Measurements from ENCODE around the gene PWP2. TPM values are rescaled to one million over a fixed set of nuclear protein-coding genes. Genes with fewer than 3 reads are reported as not detected.
A peak's percentile ranks its signal among the peaks of the same experiment; 100 is the strongest.
"Not testable (repeated sequence)": the region's sequence is repeated elsewhere in the genome, so short reads cannot be mapped to it uniquely, and the experiment has no call there.

The PWP2 gene
- total RNA-seq = 10 to 100 TPM; 18.6 to 22.5 TPM

DNA sequence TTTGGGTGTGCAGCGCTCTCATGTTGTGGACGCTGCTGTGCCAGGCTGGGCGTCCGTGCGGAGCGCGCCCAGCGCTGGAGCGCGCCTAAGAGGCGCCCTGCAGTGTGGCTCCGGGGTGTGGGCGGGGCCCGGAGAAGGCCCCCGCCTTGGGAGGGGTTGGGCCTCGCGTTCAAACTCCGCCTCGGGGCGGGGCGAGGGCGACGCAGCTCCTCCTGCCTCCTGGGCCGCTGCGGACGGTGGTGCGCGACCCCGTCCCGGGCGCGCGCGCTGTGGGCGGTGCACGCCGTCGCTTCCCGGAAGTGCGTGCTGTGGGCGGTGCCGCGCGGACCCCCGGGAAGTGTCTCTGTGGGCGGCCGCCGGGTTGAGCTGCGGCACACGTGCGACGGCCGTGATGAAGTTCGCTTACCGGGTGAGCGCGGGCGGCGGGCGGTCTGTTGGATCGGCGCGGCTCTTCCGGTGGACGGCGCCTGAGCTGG, at the start of gene PWP2:
TSS of gene PWP2 (plus strand) at position 374 of the 476 bp plus-strand sequence. CDS start at position 392, 18 bp downstream.
- peak; percentile 50 for DNase-seq
- H3K36me3 Mint-ChIP-seq (ENCODE audit: low read depth); H3K27ac Mint-ChIP-seq; H3K4me1 Mint-ChIP-seq; H3K27me3 Mint-ChIP-seq; POLR2A ChIA-PET; H3K9me3 Mint-ChIP-seq; CTCF ChIA-PET: not testable (repeated sequence)
- H3K4me3 Mint-ChIP-seq = peak within 1 kb of the TSS; percentile 57

DNA sequence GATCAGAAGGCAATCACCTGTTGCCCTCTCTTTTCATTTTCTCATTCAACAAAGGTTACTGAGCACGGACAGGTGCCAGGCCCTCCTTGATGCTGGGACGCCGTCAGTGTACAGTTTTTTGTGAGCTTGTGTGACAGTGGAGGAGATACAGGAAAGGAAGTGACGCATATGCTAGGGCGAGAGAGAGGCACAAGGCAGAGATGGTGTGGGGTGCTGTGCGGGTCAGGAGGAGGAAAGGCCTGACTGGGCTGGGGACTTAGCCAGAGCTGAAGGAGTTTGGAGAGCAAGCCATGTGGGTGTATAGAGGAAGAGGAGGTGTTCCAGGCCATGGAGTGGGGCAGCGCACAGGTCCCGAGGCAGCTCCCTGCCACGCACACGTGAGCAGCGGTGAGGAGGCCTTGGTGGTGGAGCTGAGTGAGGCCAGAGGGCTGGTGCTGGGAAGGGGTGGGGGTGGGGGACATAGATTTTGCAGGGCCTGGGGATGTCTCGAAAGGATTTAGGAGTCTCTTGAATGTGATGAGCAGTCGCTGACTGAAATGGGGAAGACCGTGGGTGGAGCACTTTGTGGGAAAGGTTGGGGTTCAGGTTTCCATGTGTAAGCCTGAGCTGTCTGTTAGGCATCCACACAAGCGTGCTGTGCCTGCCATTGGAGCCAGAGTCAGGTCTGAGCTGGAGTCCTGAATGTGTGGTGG, 49.1 kb upstream of the PWP2 start:
- Mint-ChIP-seq H3K4me3 (peak overlapping the region; percentile 77), H3K27ac (peak overlapping the region; percentile 90), H3K4me1 (peaks cover 45% of the 10 kb centered on the region), H3K27me3 (no peaks in the 10 kb centered on the region), H3K9me3 (no peaks in the 10 kb centered on the region), H3K36me3 (ENCODE audit: low read depth) (peaks cover 57% of the 10 kb centered on the region)
- POLR2A ChIA-PET = interaction anchor here (0.8 to 2.9 kb wide), 9 partner anchors 10 to 47 kb away, joined by 3 to 23 read pairs (median 4); partner anchors contain the start of gene TRAPPC10
- peak; percentile 57 for DNase-seq
- CTCF ChIA-PET = interaction anchor here (1.1 to 1.2 kb wide), 2 partner anchors 36 to 45 kb away, joined by 3 to 4 read pairs; no protein-coding TSS in a partner anchor

DNA sequence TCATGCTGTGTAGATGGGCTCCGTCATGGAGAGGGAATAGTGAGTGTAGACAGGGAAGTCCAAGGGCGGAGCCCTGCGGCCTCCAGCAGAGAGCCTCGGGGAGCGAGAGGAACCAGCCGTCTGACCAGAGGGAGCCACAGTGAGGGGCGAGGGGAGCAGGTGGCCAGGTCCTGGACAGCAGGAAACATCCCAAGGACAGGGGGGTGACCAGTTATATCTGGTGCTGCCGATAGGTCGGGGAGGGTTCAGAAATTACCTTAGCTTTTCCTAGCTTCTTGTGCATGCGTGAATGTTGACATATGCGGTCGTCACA, 48.6 kb upstream of the PWP2 start:
- Mint-ChIP-seq H3K4me3 (peak overlapping the region; percentile 77), H3K9me3 (no peaks in the 10 kb centered on the region), H3K27ac (peak overlapping the region; percentile 90), H3K4me1 (peaks cover 46% of the 10 kb centered on the region), H3K36me3 (ENCODE audit: low read depth) (peaks cover 61% of the 10 kb centered on the region), H3K27me3 (no peaks in the 10 kb centered on the region)
- ChIA-PET CTCF (interaction anchor here (1.2 kb wide), 1 partner anchor 45 kb away, joined by 4 read pairs; no protein-coding TSS in a partner anchor), POLR2A (interaction anchor here (0.8 to 2.9 kb wide), 8 partner anchors 13 to 47 kb away, joined by 3 to 23 read pairs (median 4); partner anchors contain the start of gene TRAPPC10)
- no peak for DNase-seq

DNA sequence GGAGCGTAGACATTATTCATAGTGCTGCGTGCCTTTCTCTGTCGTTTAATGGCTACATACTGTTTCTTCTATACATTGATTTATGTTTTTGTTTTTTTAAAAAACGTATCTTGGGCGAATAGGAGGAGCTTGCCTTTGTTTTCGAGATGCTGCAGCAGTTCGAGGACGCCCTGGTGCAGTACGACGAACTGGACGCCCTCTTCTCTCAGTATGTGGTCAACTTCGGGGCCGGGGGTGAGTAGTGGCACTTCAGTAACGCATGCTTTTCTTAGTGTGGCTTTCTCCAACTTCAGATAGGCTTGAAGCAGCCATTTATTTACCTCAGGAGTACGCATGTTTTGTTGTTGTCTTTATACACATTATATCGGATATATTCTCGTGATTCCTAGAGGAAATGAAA, 48.2 kb upstream of the PWP2 start:
- Mint-ChIP-seq H3K27me3 (no peaks in the 10 kb centered on the region), H3K9me3 (no peaks in the 10 kb centered on the region), H3K4me1 (peaks cover 50% of the 10 kb centered on the region), H3K36me3 (ENCODE audit: low read depth) (peaks cover 61% of the 10 kb centered on the region), H3K4me3 (peak overlapping the region; percentile 77), H3K27ac (no peak overlapping the region)
- POLR2A ChIA-PET = interaction anchor here (1.2 to 2.9 kb wide), 6 partner anchors 12 to 48 kb away, joined by 3 to 23 read pairs (median 4); partner anchors contain the start of gene TRAPPC10
- CTCF ChIA-PET = interaction anchor here (1.2 kb wide), 1 partner anchor 45 kb away, joined by 4 read pairs; no protein-coding TSS in a partner anchor
- DNase-seq = no peak

DNA sequence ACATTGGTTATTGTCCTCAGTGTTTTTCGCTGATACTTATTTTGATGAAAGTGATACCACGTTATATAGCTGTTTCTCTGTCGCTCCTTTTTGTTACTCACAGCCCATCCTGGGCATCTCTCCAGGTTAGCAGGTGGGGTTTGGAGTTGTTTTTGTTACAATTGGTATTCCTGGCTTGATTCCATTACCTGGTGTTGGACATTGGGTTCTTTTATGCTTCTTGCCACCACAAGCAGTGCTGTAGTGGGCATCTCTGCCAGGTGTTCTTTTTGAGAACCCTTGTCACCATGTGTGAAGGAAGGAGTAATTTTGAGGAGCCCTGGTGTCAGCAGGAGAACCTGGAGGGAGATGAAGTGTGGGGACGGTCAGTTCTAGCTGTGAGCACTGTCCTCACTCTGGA, 47.5 kb upstream of the PWP2 start:
- Mint-ChIP-seq H3K36me3 (ENCODE audit: low read depth) (peaks cover 64% of the 10 kb centered on the region), H3K4me3 (no peak overlapping the region), H3K27me3 (no peaks in the 10 kb centered on the region), H3K4me1 (peaks cover 53% of the 10 kb centered on the region), H3K27ac (peak overlapping the region; percentile 12), H3K9me3 (no peaks in the 10 kb centered on the region)
- no peak for DNase-seq
- ChIA-PET POLR2A (interaction anchor here (2.9 kb wide), 1 partner anchor 24 kb away, joined by 23 read pairs; no protein-coding TSS in a partner anchor), CTCF (no interaction called here)

DNA sequence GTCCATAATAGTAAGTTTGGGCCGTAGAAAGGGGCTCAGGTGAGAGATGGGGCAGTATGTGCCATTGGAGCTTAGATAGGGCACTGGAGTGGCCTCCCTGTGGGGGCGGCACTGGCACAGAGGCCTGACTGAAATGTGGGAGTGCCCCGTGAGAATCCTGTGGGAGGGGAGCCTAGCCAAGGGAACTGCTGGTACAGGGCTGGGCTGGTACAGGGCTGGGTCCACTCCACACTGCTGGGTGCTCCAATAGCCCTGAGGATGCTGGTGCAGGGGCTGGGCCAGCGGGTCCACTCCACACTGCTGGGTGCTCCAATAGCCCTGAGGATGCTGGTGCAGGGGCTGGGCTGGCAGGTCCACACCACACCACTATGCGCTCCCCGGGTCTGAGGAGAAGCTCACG, 44.8 kb upstream of the PWP2 start:
- ChIA-PET CTCF (no interaction called here), POLR2A (no interaction called here)
- no peak overlapping the region for H3K4me3 Mint-ChIP-seq
- no peak for DNase-seq
- H3K9me3 Mint-ChIP-seq = no peaks in the 10 kb centered on the region
- H3K27ac Mint-ChIP-seq = no peak overlapping the region
- H3K4me1 Mint-ChIP-seq = peaks cover 65% of the 10 kb centered on the region
- no peaks in the 10 kb centered on the region for H3K27me3 Mint-ChIP-seq
- peaks cover 71% of the 10 kb centered on the region for H3K36me3 Mint-ChIP-seq (ENCODE audit: low read depth)

DNA sequence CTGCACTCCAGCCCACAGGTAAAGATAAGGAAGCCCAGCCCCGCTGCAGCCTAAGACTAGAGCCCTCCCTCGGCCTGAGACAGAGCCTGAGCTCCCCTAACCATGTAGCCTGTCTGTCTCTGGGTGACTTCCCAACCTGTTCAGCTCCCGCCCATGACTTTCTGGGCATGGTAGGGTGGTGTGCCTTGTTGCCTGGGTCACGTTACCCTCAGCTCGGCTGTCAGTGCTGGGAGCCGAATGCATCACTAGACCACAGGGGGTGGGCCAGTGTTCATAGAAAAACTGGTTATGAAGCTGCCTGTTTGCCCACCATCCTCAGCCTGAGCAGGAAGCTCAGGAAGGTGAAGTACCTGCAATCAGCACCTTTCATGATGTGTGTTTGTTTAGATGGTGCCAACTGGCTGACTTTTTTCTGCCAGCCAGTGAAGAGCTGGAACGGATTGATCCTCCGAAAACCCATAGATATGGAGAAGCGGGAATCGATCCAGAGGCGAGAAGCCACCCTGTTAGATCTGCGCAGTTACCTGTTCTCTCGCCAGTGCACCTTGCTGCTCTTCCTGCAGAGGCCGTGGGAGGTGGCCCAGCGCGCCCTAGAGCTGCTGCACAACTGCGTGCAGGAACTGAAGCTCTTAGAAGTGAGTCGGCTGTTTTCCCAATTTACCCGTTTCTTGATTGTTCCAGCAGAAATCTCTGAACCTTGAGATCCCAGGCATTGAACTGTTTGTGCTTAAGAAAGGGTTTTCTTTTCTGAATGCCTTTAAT, 43.9 kb upstream of the PWP2 start:
- Mint-ChIP-seq H3K27ac (peak overlapping the region; percentile 58), H3K9me3 (no peaks in the 10 kb centered on the region), H3K4me3 (no peak overlapping the region), H3K27me3 (no peaks in the 10 kb centered on the region), H3K36me3 (ENCODE audit: low read depth) (peaks cover 71% of the 10 kb centered on the region), H3K4me1 (peaks cover 57% of the 10 kb centered on the region)
- no peak for DNase-seq
- ChIA-PET POLR2A (interaction anchor here (0.8 to 5.5 kb wide), 3 partner anchors 12 to 50 kb away, joined by 4 to 53 read pairs (median 5); no protein-coding TSS in a partner anchor), CTCF (no interaction called here)

DNA sequence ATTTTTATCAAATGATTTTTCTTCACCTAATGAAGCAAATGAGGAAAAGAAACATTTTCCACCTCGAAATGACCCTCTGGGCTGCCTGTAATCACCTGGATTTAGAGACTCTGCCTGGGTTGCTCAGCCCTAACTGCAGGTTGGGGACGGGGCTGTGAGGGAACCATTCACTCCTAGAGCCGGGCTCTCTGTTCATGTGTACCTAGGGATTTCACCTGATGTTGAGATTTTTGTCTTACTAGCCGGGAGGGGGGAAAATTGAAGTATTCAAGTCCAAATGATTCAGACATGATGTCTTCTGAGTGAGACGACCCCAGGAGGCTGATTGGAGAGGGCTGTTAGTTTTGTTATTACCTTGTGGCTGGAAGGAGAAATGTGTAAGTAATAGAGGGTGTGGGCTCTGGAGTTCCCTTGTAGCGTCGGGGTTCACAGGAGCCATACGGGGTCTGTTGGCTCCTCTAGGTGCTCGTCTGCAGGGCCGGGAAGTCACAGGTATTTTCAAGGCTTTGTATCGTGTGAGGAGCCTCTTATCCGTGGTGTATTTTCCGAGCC, 42.3 kb upstream of the PWP2 start:
- Mint-ChIP-seq H3K27ac (peak overlapping the region; percentile 91), H3K9me3 (no peaks in the 10 kb centered on the region), H3K4me3 (peak overlapping the region; percentile 57), H3K36me3 (ENCODE audit: low read depth) (peaks cover 72% of the 10 kb centered on the region), H3K27me3 (no peaks in the 10 kb centered on the region), H3K4me1 (peaks cover 43% of the 10 kb centered on the region)
- no peak for DNase-seq
- ChIA-PET CTCF (interaction anchor here (1.0 to 1.1 kb wide), 2 partner anchors 21 to 51 kb away, joined by 4 read pairs; no protein-coding TSS in a partner anchor), POLR2A (interaction anchor here (1.1 to 5.5 kb wide), 5 partner anchors 9 to 52 kb away, joined by 3 to 53 read pairs (median 8); partner anchors contain the start of gene TRAPPC10)

DNA sequence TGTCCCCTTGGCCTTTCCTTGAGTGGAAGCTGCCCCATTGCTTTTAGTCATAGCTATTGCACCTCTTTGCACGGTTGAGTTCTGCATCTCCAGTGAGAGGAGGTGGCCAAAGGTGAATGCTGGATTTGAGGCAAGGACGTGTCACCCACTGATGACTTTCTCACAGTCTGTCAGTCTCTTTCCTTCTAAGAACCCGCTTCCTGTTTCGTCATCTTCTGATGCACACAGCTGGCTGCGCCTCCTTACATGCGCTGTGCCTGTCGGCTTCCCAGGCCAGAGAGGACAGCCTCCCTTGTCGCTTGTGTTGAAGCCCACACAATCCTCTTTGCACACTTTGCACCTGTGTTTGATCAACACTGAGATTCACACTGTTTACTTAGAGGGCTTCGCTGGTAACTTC, 41.8 kb upstream of the PWP2 start:
- peak overlapping the region; percentile 57 for H3K4me3 Mint-ChIP-seq
- no peaks in the 10 kb centered on the region for H3K27me3 Mint-ChIP-seq

DNA sequence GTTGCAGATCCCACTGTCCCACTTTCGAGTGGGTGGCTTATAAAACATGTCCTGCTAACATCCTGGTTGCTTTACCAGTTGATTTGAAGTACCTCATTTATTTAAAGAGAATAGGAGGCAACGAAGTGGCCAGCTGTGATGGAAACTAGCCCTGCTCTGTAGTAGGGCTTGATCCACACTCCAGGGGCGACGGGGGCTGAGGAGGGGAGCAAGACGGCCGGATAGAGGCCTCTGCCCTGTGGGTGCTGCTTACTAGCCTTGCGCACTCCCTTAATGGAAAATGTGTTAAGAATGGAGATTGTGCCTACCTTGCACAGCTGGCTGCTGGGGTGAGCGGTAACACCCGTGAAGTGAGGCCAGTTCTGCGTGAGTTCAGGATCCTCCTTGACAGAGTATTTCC, 41.1 kb upstream of the PWP2 start:
- POLR2A ChIA-PET = interaction anchor here (1.1 to 5.5 kb wide), 5 partner anchors 8 to 53 kb away, joined by 4 to 53 read pairs (median 8); partner anchors contain the start of gene TRAPPC10
- no peaks in the 10 kb centered on the region for H3K9me3 Mint-ChIP-seq
- DNase-seq = no peak
- peaks cover 74% of the 10 kb centered on the region for H3K36me3 Mint-ChIP-seq (ENCODE audit: low read depth)
- peak overlapping the region; percentile 91 for H3K27ac Mint-ChIP-seq
- no peaks in the 10 kb centered on the region for H3K27me3 Mint-ChIP-seq
- peaks cover 44% of the 10 kb centered on the region for H3K4me1 Mint-ChIP-seq
- CTCF ChIA-PET = interaction anchor here (1.0 to 1.1 kb wide), 2 partner anchors 19 to 52 kb away, joined by 4 read pairs; no protein-coding TSS in a partner anchor
- peak overlapping the region; percentile 15 for H3K4me3 Mint-ChIP-seq

More for the DNA sequence above, 41.8 kb upstream of the PWP2 start:
- CTCF ChIA-PET = interaction anchor here (1.0 to 1.1 kb wide), 2 partner anchors 20 to 51 kb away, joined by 4 read pairs; no protein-coding TSS in a partner anchor
- POLR2A ChIA-PET = interaction anchor here (1.1 to 5.5 kb wide), 5 partner anchors 9 to 52 kb away, joined by 3 to 53 read pairs (median 8); partner anchors contain the start of gene TRAPPC10
- peaks cover 44% of the 10 kb centered on the region for H3K4me1 Mint-ChIP-seq
- DNase-seq = peak; percentile 81
- H3K36me3 Mint-ChIP-seq (ENCODE audit: low read depth) = peaks cover 73% of the 10 kb centered on the region
- no peaks in the 10 kb centered on the region for H3K9me3 Mint-ChIP-seq
- H3K27ac Mint-ChIP-seq = peak overlapping the region; percentile 91

DNA sequence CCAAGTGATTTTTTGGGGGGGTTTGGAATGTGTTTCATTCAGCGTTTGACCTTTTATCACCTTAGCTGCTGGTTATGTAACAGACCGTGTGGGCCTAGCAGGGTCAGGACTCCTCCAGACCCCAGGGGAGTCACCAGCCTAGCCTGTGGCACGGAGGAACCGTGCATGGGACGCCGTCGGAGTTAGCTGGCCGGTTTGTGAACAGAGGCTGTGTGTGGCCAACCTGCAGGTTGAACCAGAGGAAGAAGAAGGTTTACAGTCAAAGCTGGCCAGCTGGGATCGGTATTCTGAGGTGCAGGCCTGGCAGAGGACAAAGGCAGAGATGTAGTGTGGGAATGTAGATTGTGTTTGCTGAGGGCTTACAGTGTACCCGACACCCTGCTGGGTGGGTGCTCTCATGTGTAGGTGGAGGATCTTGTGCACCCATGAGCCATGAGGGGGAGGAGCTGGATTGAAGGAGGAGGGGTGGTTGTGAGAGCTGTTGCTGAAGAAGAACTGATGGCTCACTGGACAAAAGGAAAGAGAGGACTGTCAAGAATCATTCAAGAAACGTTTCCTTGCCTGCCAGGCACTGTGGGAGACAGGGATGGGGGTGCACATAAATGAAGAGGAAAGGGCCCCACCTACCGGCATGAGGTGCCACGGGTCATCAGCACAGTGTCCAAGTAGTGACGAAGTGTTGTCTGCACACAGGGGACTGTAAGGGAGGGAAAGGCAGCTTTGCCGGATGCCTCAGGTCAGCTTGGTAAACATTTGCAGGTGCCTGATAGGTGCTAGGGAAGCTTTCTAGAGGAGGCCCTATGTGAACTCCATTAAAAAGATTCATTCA, 40.0 kb upstream of the PWP2 start:
- ChIA-PET POLR2A (interaction anchor here (1.2 to 5.5 kb wide), 4 partner anchors 10 to 54 kb away, joined by 3 to 53 read pairs (median 6); no protein-coding TSS in a partner anchor), CTCF (interaction anchor here (1.2 to 1.3 kb wide), 2 partner anchors 10 to 17 kb away, joined by 3 to 4 read pairs; no protein-coding TSS in a partner anchor)

More for the DNA sequence above, 40.0 kb upstream of the PWP2 start:
- Mint-ChIP-seq H3K4me3 (no peak overlapping the region), H3K27me3 (no peaks in the 10 kb centered on the region), H3K27ac (peak overlapping the region; percentile 44), H3K4me1 (peaks cover 44% of the 10 kb centered on the region), H3K36me3 (ENCODE audit: low read depth) (peaks cover 77% of the 10 kb centered on the region), H3K9me3 (no peaks in the 10 kb centered on the region)
- DNase-seq = no peak
